ENCODE data around the gene TOM1L1. TPM values are rescaled to one million over a fixed set of nuclear protein-coding genes. Genes with fewer than 3 reads are reported as not detected.

TOM1L1 gene
- total and polyA plus RNA-seq, 2 donors (not counting 1 experiment from before 2014, with no cell fraction given) = 34.5 to 34.7 TPM

DNA sequence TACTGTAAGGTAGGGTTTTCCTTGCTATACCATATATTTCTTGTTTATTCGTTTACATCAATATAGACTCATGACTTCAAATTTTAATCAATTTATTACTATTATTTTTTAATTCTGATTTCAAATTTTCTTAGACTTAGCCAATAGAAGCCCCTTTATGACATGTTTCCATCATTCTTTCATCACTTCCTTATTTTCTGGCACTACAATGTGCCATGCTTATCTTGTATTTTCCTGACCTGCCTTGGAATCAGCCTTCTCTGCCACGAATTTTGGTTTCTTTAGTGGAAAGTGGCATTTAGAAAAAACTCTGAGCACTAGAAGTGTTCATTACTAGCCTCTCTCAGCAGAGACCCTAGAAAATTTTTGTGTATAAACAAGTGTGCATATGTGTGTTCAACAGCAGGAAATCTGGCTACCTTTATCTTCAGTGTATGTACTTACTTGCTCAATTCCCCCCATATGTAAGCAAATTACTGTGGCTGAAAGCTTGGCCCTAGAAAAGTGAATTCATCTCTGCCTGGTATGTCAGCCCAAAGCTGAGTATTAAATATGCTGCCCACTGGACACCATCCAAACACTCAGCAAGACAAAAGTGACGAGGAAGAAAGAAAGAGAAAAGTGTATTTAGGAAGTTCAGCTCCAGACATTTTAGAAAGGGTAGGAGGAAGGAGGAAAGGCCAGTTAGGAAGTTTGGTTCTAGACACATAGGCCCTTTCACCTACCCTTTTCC lies 71.9 kb downstream of the TOM1L1 start:
- Histone ChIP-seq H3K27ac (ENCODE audit: insufficient read depth, low read length) (no peak overlapping the region), H3K79me2 (ENCODE audit: control insufficient read depth, insufficient read depth, low read length) (peaks cover 13% of the 10 kb centered on the region), H3K36me3 (ENCODE audit: control insufficient read depth, insufficient read depth, low read length) (no peaks in the 10 kb centered on the region), H3K9ac (ENCODE audit: insufficient read depth, low read length) (no peak overlapping the region), H4K20me1 (ENCODE audit: control insufficient read depth, extremely low read depth, insufficient read depth, low read length) (no peaks in the 10 kb centered on the region), H3K4me2 (ENCODE audit: extremely low read depth, insufficient read depth, low read length) (no peak overlapping the region), H3K4me3 (replicated peaks in 1 of 4; ENCODE audit: control extremely low read depth in 1 of 4, insufficient read depth in 1 of 4, low read depth in 3 of 4, low read length in 4 of 4) (no peak overlapping the region), H3K9me3 (ENCODE audit: control insufficient read depth, insufficient read depth, low read depth, low read length) (no peaks in the 10 kb centered on the region), H3K27me3 (ENCODE audit: control insufficient read depth, insufficient read depth, low read length) (no peaks in the 10 kb centered on the region), H2AFZ (ENCODE audit: low read length) (no peak overlapping the region), H3K4me1 (ENCODE audit: control insufficient read depth, extremely low read depth, insufficient read depth, low read length) (no peaks in the 10 kb centered on the region)
- no peak for DNase-seq (ENCODE audit: low read depth in 2 of 2)
- TF ChIP-seq EZH2 (IDR thresholded peaks at IDR 0.05; ENCODE audit: low read length, missing control alignments) (no peak), CTCF (conservative IDR thresholded peaks at IDR 0.05 in 1 of 2, IDR thresholded peaks at IDR 0.05 in 1 of 2; ENCODE audit: low read depth in 1 of 2, low read length in 2 of 2) (no peak)

DNA sequence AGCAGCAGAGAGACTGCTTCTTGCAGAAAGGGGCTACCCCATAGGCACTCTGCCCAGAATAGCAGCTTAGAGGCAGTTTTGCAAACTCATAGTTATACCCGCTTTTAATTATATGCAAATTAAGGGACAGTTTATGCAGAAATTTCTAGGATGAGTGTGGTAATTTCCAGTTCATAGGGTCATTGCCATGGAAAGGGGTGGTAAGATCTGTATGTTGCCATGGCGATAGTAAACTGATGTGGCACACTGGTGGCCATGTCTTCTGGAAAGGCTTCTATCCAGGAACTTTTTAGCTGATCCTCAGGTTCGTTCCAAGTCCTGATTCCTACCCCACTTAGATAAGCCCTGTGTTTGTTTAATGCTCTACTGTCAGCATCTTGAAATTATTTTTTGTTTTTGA lies 74.1 kb downstream of the TOM1L1 start:
- Histone ChIP-seq H3K4me3 (replicated peaks in 1 of 4; ENCODE audit: control extremely low read depth in 1 of 4, insufficient read depth in 1 of 4, low read depth in 3 of 4, low read length in 4 of 4) (no peak overlapping the region), H3K79me2 (ENCODE audit: control insufficient read depth, insufficient read depth, low read length) (no peaks in the 10 kb centered on the region), H3K4me2 (ENCODE audit: extremely low read depth, insufficient read depth, low read length) (no peak overlapping the region), H3K9ac (ENCODE audit: insufficient read depth, low read length) (no peak overlapping the region), H3K27me3 (ENCODE audit: control insufficient read depth, insufficient read depth, low read length) (no peaks in the 10 kb centered on the region), H4K20me1 (ENCODE audit: control insufficient read depth, extremely low read depth, insufficient read depth, low read length) (no peaks in the 10 kb centered on the region), H2AFZ (ENCODE audit: low read length) (no peak overlapping the region), H3K36me3 (ENCODE audit: control insufficient read depth, insufficient read depth, low read length) (no peaks in the 10 kb centered on the region), H3K9me3 (ENCODE audit: control insufficient read depth, insufficient read depth, low read depth, low read length) (no peaks in the 10 kb centered on the region), H3K27ac (ENCODE audit: insufficient read depth, low read length) (no peak overlapping the region), H3K4me1 (ENCODE audit: control insufficient read depth, extremely low read depth, insufficient read depth, low read length) (no peaks in the 10 kb centered on the region)
- DNase-seq (ENCODE audit: low read depth in 2 of 2) = no peak
- TF ChIP-seq CTCF (conservative IDR thresholded peaks at IDR 0.05 in 1 of 2, IDR thresholded peaks at IDR 0.05 in 1 of 2; ENCODE audit: low read depth in 1 of 2, low read length in 2 of 2) (no peak), EZH2 (IDR thresholded peaks at IDR 0.05; ENCODE audit: low read length, missing control alignments) (no peak)

DNA sequence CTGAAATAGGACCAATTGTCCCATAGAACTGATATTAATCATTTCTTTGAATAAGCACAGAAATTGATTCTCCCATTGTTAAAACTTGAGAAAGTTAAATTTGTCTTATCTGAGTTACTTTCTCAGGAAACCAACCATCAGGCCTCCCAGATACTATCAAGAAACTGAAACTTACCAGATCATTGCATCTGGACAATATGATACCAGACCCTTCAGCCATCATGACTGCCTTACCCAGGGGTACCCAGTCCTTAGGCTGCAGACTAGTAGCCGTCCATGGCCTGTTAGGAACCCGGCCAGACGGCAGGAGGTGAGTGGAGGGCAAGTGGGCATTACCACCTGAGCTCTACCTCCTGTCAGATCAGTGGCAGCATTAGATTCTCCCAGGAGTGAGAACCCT lies 75.7 kb downstream of the TOM1L1 start:
- Histone ChIP-seq H3K79me2 (ENCODE audit: control insufficient read depth, insufficient read depth, low read length) (no peaks in the 10 kb centered on the region), H4K20me1 (ENCODE audit: control insufficient read depth, extremely low read depth, insufficient read depth, low read length) (no peaks in the 10 kb centered on the region)

More for the DNA sequence above, 75.7 kb downstream of the TOM1L1 start:
- no peak for DNase-seq (ENCODE audit: low read depth in 2 of 2)
- no peak overlapping the region for H3K27ac ChIP-seq (ENCODE audit: insufficient read depth, low read length)
- no peak for TF ChIP-seq CTCF (conservative IDR thresholded peaks at IDR 0.05 in 1 of 2, IDR thresholded peaks at IDR 0.05 in 1 of 2; ENCODE audit: low read depth in 1 of 2, low read length in 2 of 2)
- no peak for TF ChIP-seq EZH2 (IDR thresholded peaks at IDR 0.05; ENCODE audit: low read length, missing control alignments)
- no peak overlapping the region for H3K4me3 ChIP-seq (replicated peaks in 1 of 4; ENCODE audit: control extremely low read depth in 1 of 4, insufficient read depth in 1 of 4, low read depth in 3 of 4, low read length in 4 of 4)
- H3K9me3 ChIP-seq (ENCODE audit: control insufficient read depth, insufficient read depth, low read depth, low read length) = no peaks in the 10 kb centered on the region
- H3K4me1 ChIP-seq (ENCODE audit: control insufficient read depth, extremely low read depth, insufficient read depth, low read length) = no peaks in the 10 kb centered on the region
- H2AFZ ChIP-seq (ENCODE audit: low read length) = no peak overlapping the region
- H3K27me3 ChIP-seq (ENCODE audit: control insufficient read depth, insufficient read depth, low read length) = no peaks in the 10 kb centered on the region
- H3K4me2 ChIP-seq (ENCODE audit: extremely low read depth, insufficient read depth, low read length) = no peak overlapping the region
- no peaks in the 10 kb centered on the region for H3K36me3 ChIP-seq (ENCODE audit: control insufficient read depth, insufficient read depth, low read length)
- H3K9ac ChIP-seq (ENCODE audit: insufficient read depth, low read length) = no peak overlapping the region
